GM08714 (cell line): Measurements from ENCODE around the gene KLHL7.
A peak's percentile ranks its signal among the peaks of the same experiment; 100 is the strongest.

Source experiments
- H3K4me3 ChIP-seq: fragments of 200-500 bp; sonication (Bioruptor generic); 2 replicates; pipeline ENCODE4 v1.5.1; 2014; ENCODE audit warnings: mild to moderate bottlenecking, low read length, inconsistent platforms
- ZNF274 ChIP-seq: IDR thresholded peaks from 2 replicates; pipeline ENCODE4 v1.6.1; 2012; ENCODE audit warnings: mild to moderate bottlenecking, low read depth, low read length

Gene KLHL7

GRCh38 chr7:23105644-23106056 lies at the start of gene KLHL7:
TSS of gene KLHL7 (plus strand) at chr7:23105785. CDS start at chr7:23106027, 242 bp downstream.
- no peak for TF ChIP-seq ZNF274
- peak within 1 kb of the TSS; percentile 75 for H3K4me3 ChIP-seq

- no peak for TF ChIP-seq ZNF274
- no peak overlapping the region for H3K4me3 ChIP-seq
These were observed 47.0 kb upstream of the KLHL7 start for GRCh38 chr7:23058408-23059096.

- TF ChIP-seq ZNF274: no peak
- no peak overlapping the region for H3K4me3 ChIP-seq
These were observed 44.3 kb upstream of the KLHL7 start for GRCh38 chr7:23061327-23061726.

- no peak overlapping the region for H3K4me3 ChIP-seq
- no peak for TF ChIP-seq ZNF274
These were observed 43.1 kb upstream of the KLHL7 start for GRCh38 chr7:23062452-23062851.

GRCh38 chr7:23065974-23066373 lies 39.6 kb upstream of the KLHL7 start:
- no peak for TF ChIP-seq ZNF274
- H3K4me3 ChIP-seq: no peak overlapping the region

- no peak overlapping the region for H3K4me3 ChIP-seq
- TF ChIP-seq ZNF274: no peak
These were observed 38.3 kb upstream of the KLHL7 start for GRCh38 chr7:23067271-23067670.

GRCh38 chr7:23072048-23072447 lies 33.5 kb upstream of the KLHL7 start:
- no peak for TF ChIP-seq ZNF274
- H3K4me3 ChIP-seq: no peak overlapping the region

GRCh38 chr7:23072922-23073321 lies 32.7 kb upstream of the KLHL7 start:
- H3K4me3 ChIP-seq: no peak overlapping the region
- no peak for TF ChIP-seq ZNF274

GRCh38 chr7:23074443-23075261 lies 30.9 kb upstream of the KLHL7 start:
- no peak overlapping the region for H3K4me3 ChIP-seq
- no peak for TF ChIP-seq ZNF274

- no peak overlapping the region for H3K4me3 ChIP-seq
- TF ChIP-seq ZNF274: no peak
These were observed 30.0 kb upstream of the KLHL7 start for GRCh38 chr7:23075571-23075970.

- no peak overlapping the region for H3K4me3 ChIP-seq
- no peak for TF ChIP-seq ZNF274
These were observed 28.8 kb upstream of the KLHL7 start for GRCh38 chr7:23076772-23077171.

- no peak for TF ChIP-seq ZNF274
- H3K4me3 ChIP-seq: no peak overlapping the region
These were observed 12.5 kb upstream of the KLHL7 start for GRCh38 chr7:23093111-23093510.

- TF ChIP-seq ZNF274: no peak
- no peak overlapping the region for H3K4me3 ChIP-seq
These were observed 12.0 kb upstream of the KLHL7 start for GRCh38 chr7:23093546-23093945.

GRCh38 chr7:23096518-23097290 lies 8.9 kb upstream of the KLHL7 start:
- no peak for TF ChIP-seq ZNF274
- H3K4me3 ChIP-seq: no peak overlapping the region
